Medulla oblongata (tissue), 1 donor: Measurements from ENCODE around the gene CRABP1.

ENCODE experiments used
- DNase-seq: peaks from one replicate; pipeline ENCODE4 v3.0.0-alpha.2; 2015; ENCODE audit errors: extremely low spot score

Gene CRABP1

DNA sequence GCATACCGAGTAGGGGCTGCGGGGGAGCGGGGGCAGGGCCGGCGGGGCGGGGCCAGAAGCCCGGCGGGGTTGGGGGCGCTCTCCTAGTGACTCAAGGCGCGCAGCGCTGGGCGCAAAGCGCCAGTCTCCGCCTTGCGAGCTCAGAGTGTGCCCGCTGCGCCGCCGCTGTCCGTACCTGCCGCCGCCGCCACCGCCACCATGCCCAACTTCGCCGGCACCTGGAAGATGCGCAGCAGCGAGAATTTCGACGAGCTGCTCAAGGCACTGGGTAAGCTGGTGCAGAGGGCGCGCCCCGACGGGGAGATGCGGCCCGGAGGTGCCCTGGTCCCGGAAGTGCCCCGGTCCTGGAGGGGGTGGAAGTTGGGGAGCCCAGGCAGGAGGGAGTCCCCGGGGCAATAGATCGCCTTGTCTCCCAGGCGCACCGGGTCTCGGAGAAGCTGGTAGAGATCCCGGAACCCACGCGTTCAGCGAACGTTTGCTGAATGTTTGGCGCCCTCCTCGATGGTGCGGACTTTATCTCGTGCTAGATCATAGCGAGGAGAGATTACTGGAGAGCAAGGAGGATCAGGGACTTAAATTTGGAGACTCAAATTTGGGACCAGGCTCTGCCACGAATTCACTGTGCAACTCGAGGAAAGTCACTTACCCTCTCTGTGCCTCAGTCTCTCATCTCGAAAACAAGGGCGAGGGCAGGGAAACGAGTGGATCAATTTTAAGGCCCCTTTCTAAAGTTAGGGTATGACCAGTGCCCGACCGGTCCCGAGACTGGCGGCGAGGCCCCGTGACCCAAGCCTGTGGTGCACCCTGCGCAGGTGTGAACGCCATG is at the start of gene CRABP1:
CRABP1 (plus strand) TSS at position 123 of the 826 bp plus-strand sequence; CDS start at position 199, 76 bp downstream.
- DNase-seq = no peak

GRCh38 chr15:78291052-78291451 is 49.1 kb upstream of the CRABP1 start:
- no peak for DNase-seq

GRCh38 chr15:78291698-78292097 is 48.5 kb upstream of the CRABP1 start:
- no peak for DNase-seq

DNA sequence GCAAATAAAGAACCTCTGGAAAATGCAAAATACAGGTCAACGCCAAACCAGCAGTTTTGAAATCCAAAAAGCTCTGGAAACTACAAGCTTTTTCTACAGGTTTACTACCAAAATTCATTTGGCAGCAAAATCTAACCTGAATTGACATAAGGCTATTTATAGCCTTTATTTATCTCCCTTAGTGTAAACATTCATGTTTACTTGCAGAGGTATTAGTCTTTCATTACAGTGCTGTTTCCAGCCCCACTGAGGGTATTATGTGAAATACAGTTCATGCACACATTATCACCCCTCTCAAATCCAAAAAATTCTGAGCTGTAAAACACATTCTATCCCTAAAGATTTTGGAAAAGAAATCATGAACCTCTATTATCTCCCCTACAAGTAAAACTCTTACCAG is 47.9 kb upstream of the CRABP1 start:
- no peak for DNase-seq

- peak; percentile 92 for DNase-seq
Observed at GRCh38 chr15:78299101-78299930, 40.8 kb upstream of the CRABP1 start, which contains the start of gene SKIC8. Gene SKIC8 (minus strand): TSS chr15:78299609. CDS start chr15:78295686, 3,923 bp downstream.

DNA sequence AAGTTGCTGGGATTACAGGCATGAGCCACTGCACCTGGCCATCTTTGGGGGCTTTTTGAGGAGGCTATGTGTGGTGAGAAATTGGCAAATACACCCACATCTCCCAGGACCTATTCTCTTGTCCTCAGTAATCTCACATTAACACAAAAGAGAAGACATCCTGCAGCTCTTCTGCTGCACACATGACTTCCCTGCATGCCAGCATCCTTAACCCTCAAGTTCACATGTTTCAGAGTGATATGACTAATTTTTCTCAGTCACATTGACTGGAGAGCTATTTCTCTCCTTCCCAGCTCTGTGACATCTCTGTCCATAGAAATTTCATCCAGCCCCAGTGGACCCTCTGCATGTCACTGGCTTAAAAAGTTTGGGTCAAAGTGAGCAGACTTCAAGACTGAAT is 38.8 kb upstream of the CRABP1 start:
- no peak for DNase-seq

GRCh38 chr15:78301828-78302227 is 38.3 kb upstream of the CRABP1 start:
- DNase-seq = no peak

- DNase-seq = no peak
Observed at GRCh38 chr15:78302579-78303312, 37.4 kb upstream of the CRABP1 start.

- DNase-seq = no peak
Observed at GRCh38 chr15:78304216-78305066, 35.7 kb upstream of the CRABP1 start.

DNA sequence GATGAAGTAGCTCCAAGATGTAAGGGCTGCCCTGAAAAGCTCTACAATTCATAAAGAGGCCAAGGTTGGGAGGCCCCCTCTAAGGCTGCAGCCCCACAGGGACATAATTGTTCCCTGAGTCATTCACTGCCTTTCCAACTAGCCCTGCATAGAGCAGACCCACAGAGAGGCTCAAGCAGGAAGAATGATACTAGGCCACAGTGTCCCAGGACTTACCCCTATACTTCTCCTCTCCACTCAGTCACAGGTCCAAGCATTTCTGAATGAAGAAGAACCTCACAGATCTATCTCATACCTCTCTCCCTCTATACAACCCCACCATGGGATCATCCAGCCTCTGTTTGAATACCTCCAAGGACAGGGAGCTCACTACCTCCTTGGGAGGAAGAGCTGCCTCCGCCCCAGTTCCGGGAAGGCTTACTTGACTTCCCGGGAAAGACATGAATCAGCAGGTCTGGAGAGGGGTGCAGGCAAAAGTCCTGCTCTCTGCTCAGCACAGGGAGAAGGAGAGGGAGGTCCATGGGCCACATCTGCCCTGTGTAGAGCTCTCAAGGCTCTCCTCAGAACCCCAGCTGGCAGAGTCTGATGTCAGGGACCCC is 33.9 kb upstream of the CRABP1 start:
- no peak for DNase-seq

- DNase-seq = no peak
Observed at GRCh38 chr15:78307976-78308375, 32.2 kb upstream of the CRABP1 start.

DNA sequence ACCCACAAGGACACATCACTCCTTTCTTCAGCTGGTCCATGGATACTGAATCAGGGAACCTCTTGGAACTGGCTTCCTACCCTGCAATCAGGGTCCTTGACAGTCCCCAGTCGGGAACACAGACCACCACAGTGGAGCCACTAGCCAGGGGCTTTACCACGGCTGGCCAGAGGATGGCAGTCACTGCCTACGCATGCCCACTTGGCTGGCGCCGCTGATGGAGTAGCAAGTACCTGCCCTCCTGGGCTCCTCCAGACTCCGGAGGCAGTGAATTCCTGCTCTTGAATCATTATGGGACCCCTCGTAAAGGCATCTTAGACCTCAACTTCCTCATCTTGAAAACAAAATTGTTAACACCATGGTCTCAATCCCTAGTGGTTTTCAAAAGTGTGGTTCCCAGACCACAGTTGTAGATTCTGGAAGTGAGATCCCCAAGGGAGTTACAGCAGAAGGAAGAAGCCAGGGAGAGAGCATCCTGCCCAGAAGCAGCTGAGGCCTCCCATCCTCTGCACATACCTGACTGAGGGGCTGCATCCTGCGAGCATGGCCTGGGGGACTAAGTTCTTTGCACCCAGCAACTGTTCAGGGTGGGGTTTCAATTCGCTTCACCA is 31.6 kb upstream of the CRABP1 start:
- DNase-seq = peak; percentile 82

DNA sequence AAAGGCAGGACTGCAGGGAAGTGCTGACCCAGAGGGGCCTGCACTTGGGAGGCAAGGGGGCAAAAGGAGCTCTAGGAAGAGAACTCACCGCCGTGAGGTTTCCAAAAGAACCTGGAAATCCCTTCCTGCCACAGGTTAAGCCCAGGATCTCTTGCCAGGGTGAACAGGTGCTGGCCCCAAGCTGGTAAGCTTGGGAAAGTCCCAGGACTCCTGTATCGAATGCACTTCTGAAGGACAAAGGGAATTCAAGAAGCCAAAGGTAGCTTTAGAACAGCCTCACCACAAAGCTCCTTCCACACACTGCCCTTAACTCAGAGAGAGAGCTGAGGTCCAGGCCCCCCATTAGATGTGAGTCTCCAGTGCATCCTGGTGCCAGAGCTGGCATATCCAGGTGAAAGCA is 28.9 kb upstream of the CRABP1 start:
- no peak for DNase-seq

GRCh38 chr15:78312536-78312935 is 27.6 kb upstream of the CRABP1 start:
- no peak for DNase-seq

DNA sequence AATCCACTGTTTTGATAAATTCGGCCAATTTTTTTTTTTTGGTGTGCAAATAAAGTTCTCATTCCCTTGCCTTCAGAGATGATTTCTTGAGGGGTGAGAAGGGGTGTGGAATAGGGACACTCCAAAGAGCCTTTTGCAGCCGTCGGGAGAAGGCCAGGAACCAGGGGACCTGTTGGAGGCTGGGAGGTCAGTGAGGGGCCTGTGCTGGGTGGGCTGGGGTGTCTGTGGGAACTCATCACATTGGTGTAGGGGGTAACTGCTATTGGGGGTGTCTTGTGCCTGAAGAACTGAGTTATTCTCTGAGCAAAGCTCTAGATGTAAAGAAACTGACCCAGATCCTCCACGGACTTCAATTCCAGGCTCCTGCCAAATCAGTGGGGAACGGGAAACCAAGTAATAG is 27.2 kb upstream of the CRABP1 start:
- DNase-seq = no peak

DNA sequence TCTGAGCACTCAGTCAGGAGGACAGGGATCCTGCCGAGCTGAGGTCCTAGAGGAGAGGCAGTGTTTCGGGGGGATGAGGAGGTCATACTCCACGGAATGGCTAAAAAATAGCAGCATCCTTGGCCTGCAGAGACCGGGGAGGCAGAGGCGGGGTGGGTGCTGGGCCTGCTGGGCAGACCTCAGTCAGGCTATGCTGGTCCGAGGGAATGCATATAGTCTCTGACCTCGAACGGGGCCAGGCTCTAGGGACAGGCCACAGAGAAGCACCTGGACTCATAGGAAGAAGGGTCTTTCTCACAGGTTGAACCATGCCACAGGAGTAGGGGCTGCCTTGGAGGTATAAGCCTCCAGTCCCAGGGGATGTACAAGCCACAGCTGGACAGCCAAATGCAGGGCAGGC is 26.8 kb upstream of the CRABP1 start:
- DNase-seq = no peak

- no peak for DNase-seq
Observed at GRCh38 chr15:78314181-78314581, 26.0 kb upstream of the CRABP1 start.

GRCh38 chr15:78315686-78316282 is 24.4 kb upstream of the CRABP1 start:
- peak; percentile 46 for DNase-seq

- DNase-seq = peak; percentile 93
Observed at GRCh38 chr15:78316283-78317083, 23.7 kb upstream of the CRABP1 start.
